ENCODE results near the gene CAP1.
"Not testable (repeated sequence)": the region's sequence is repeated elsewhere in the genome, so short reads cannot be mapped to it uniquely, and the experiment has no call there.

CAP1 gene

DNA sequence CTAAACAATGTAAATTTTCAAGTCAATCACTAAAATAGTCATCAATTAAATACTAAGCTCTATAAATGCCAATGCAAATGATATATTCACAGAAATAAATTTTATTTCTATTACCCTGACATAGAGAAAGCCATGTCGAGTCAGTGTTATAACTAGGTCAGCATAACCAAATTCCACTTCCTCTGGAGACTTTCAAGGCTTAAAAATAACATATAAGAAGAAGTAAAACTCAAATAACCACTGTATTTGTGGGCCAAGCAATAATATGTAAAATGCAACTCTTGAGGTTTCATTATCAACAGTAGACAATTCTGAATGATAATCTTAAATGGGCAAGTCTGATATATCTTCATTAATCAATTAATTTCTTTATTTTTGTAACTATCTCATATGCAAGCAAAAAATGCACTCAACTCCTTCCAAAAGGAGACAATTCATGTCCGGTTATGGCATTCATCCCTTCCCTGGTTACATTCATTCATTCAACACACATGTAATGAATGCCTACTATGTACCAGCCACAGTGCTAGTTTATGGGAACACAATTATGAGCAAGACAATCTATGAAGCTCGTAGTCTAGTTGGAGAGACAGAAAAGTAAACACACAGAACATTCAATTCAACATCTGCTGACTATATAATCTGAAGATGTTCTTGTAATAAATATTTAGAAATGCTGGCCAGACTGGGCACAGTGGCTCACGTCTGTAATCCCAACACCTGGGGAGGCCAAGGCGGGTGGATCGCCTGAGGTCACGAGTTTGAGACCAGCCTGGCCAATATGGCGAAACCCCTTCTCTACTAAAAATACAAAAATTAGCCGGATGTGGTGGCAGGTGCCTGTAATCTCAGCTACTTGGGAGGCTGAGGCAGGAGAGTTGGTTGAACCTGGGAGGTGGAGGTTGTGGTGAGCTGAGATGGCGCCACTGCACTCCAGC lies 37.1 kb upstream of the CAP1 start:
- H3K27ac ChIP-seq, result no peak overlapping the region
- TF ChIP-seq, protein P1, sequence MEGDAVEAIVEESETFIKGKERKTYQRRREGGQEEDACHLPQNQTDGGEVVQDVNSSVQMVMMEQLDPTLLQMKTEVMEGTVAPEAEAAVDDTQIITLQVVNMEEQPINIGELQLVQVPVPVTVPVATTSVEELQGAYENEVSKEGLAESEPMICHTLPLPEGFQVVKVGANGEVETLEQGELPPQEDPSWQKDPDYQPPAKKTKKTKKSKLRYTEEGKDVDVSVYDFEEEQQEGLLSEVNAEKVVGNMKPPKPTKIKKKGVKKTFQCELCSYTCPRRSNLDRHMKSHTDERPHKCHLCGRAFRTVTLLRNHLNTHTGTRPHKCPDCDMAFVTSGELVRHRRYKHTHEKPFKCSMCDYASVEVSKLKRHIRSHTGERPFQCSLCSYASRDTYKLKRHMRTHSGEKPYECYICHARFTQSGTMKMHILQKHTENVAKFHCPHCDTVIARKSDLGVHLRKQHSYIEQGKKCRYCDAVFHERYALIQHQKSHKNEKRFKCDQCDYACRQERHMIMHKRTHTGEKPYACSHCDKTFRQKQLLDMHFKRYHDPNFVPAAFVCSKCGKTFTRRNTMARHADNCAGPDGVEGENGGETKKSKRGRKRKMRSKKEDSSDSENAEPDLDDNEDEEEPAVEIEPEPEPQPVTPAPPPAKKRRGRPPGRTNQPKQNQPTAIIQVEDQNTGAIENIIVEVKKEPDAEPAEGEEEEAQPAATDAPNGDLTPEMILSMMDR (conservative IDR thresholded peaks at IDR 0.05), result no peak

DNA sequence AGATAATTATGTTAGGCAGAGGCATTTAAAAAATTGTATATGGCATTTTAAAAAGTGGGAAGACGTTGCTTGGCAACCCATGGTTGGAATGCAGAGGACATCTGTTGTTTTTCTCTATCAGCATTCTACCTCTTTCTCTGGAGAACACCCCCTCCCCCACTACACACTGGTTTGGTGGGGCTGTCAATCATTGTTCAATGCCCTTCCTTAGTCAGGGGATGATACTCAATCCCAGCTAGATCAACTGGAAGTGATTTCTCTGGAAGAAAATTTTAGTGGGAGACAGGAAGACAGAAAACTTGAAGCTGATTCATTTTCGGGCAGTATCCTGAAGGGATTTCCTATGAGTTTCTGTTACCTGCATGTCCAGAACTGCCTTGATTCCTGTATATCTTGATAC lies 35.7 kb upstream of the CAP1 start:
- TF ChIP-seq, protein P1 (conservative IDR thresholded peaks at IDR 0.05), result no peak
- H3K27ac ChIP-seq, result no peak overlapping the region

DNA sequence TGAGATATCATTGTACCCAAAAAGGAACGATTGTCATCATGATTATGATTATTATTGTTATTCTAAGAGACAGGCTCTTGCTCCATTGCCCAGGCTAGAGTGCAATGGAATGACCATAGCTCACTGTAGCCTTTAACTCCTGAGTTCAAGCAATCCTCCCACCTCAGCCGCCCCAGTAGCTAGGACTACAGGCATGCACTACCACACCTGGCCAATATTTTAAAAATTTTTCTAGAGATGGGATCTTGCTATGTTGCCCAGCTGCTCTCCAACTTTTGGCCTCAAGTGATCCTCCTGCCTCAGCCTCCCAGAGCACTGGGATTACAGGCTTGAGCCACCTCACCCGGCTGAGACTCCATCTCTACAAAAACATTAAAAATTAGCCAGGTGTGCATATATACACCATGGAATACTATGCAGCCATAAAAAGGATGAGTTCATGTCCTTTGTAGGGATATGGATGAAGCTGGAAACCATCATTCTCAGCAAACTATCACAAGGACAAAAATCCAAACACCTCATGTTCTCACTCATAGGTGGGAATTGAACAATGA lies 33.0 kb upstream of the CAP1 start:
- H3K27ac ChIP-seq, result not testable (repeated sequence)

DNA sequence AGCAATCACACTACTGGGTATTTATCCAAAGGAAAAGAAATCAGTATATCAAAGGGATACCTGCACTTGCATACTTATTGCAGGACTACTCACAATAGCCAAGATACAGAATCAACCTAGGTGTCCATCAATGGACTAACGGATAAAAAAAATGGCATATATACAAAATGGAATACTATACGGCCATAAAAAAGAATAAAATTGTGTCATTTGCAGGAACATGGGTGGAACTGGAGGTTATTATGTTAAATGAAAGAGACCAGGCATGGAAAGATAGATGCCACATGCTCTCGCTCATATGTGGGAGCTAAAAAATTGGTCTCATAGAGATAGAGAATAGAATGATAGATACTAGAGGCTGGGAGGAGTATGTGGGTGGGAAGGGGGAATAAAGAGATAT lies 29.3 kb upstream of the CAP1 start:
- TF ChIP-seq, protein P1 (conservative IDR thresholded peaks at IDR 0.05), result no peak

DNA sequence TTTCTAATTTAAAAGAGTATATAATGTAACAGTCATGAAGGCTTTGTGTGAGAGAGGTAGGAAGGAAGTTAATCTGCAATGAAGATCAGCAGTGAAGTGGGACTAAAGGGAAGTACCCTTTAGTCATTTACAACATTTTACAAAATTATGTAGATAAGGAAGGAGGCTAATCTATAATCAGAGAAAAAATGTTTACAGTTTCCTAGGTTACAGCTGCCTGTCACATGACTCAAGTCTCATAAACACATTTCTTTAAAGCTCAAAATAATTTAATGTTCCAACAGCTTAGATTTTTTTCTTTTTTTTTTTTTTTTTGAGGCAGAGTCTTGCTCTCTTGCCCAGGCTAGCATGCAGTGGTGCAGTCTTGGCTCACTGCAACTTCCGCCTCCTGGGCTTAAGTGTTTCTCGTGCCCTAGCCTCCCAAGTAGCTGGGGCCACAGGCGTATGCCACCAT lies 26.2 kb upstream of the CAP1 start:
- TF ChIP-seq, protein P1 (conservative IDR thresholded peaks at IDR 0.05), result no peak

More for the DNA sequence above, 29.3 kb upstream of the CAP1 start:
- no peak overlapping the region for H3K27ac ChIP-seq

DNA sequence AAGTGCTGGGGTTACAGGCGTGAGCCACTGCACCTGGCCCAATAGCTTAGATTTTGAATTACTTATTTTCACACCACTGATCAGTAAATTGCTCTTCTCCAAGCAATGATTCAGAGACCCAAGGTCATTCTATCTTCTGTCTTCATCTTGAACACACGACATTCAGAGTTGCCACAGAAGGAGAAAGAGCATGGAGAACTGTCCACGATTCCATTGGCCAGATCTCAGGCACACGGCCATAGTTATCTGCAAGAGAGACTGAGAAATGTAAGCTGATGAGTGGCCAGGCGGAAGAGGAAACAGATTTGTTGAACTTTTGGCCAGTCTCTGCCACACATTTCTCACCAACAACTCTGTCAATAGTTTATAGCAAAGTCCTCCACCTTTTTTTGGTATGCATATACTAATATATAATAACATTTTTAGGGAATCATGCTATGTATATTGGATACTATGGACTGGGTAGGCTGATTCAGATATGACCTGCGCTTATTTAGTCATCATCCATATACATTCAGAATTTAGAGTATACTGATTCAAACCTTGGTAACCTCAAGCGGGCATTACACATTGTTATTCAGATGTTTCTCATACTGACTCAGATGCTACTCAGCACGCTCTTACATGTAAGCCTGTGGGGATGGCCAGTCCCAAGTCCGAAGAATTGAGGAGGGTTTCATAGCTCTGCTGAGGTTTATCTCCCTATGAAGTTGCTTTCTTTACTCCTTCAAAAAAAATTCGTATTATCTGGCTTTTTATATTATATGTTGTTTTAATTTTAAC lies 25.5 kb upstream of the CAP1 start:
- TF ChIP-seq, protein P1 (conservative IDR thresholded peaks at IDR 0.05), result no peak
- no peak overlapping the region for H3K27ac ChIP-seq

More for the DNA sequence above, 26.2 kb upstream of the CAP1 start:
- H3K27ac ChIP-seq, result no peak overlapping the region

DNA sequence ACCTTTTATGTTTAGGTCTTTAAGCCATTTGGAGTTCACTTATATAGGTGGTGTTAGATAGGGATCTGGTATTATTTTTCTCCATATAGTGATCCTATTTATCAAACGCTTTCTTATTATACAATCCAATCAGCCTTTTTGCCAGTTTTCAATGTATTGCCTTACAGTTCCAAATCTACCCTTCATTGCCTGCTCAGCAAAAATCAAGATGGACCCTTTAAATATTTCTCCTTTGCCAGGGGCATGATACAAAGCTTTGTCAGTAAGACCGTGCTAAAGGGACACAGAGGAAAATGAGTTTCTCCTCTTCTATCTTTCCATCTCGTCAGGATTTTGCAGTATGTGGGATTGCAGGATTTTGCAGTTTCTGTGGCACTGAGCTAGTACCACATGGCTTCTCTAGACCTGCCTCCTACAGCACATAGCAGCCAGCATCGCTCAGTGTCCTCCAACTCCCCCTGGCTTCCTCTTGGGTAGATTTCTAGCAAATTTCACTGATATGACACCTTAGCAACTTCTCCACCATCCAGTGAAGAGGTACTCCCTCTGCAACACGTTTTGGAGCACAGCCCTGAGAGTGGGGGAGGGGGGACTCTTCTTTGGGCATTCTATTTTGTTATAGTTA lies 22.5 kb upstream of the CAP1 start:
- TF ChIP-seq, protein P1 (conservative IDR thresholded peaks at IDR 0.05), result no peak
- no peak overlapping the region for H3K27ac ChIP-seq
